HG03103 (cell line): ENCODE measurements around the gene HSPA1B.
"Not testable (repeated sequence)": the region's sequence is repeated elsewhere in the genome, so short reads cannot be mapped to it uniquely, and the experiment has no call there.

Experiments used
- ATAC-seq: cut with Tn5 transposase; IDR thresholded peaks from one replicate; pipeline ENCODE4 v1.9.1; 2021; ENCODE audit warnings: low read depth; ENCODE audit not compliant: unreplicated experiment

The HSPA1B gene

DNA sequence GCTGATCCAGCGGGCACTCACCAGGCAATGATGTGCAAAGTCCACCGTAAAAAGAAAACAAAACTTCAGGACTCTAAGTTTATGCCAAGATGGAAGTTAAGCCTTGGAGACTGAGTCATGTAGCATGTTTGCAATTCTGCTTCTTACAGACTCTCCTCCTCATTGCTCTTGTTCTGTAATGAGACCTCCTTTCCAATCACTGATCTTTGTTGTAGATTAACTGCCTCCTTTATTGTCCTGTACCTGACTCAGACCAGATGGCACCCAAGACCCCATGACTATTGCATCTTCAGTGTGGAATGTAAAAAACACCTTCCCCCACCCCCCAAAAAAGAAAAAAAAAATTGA lies 23.9 kb downstream of the HSPA1B start:
- no peak for ATAC-seq

DNA sequence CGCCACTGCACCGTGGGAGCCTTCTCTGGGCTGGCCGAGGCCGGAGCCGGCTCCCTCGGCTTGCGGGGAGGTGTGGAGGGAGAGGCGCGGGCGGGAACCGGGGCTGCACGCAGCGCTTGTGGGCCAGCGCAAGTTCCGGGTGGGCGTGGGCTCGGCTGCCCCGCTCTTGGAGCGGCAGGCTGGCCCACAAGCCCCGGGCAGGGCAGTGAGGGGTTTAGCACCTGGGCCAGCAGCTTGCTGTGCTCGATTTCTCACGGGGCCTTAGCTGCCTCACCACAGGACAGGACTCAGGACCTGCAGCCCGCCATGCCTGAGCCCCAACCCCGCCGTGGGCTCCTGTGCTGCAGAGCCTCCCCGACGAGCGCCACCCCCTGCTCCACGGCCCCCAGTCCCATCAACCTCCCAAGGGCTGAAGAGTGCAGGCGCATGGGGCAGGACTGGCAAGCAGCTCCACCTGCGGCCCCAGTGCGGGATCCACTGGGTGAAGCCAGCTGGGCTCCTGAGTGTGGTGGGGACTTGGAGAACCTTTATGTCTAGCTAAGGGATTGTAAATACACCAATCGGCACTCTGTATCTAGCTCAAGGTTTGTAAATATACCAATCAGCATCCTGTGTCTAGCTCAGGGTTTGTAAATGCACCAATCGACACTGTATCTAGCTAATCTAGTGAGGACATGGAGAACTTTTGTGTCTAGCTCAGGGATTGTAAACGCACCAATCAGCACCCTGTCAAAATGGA lies 24.6 kb downstream of the HSPA1B start:
- not testable (repeated sequence) for ATAC-seq

DNA sequence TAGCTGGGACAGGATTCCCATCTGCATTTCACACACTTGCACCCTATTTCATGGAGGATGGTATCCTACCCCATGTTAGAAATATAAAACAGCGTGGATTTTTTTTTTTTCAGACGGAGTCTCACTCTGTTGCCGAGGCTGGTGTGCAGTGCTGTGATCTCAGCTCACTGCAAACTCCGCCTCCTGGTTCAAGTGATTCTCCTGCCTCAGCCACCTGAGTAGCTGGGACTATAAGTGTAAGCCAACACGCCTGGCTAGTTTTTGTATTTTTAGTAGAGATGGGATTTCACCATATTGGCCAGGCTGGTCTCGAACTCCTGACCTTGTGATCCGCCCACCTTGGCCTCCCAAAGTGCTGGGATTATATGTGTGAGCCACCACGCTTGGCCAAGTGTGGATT lies 30.2 kb downstream of the HSPA1B start:
- ATAC-seq: not testable (repeated sequence)

DNA sequence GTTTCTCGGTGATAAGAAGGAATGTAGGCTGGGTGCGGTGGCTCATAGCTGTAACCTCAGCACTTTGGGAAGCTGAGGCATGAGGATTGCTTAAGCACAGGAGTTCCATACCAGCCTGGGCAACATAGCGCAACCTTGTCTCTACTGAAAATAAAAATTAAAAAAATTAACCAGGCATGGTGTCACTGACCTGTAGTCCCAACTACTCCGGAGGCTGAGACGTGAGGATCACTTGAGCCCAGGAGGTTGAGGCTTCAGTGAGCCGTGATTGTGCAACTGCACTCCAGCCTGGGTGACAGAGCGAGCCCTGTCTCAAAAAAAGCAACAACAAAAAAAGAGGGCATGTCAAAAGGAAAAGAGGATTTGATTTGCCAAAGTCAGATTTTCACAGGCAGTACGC lies 31.2 kb downstream of the HSPA1B start:
- ATAC-seq: no peak

DNA sequence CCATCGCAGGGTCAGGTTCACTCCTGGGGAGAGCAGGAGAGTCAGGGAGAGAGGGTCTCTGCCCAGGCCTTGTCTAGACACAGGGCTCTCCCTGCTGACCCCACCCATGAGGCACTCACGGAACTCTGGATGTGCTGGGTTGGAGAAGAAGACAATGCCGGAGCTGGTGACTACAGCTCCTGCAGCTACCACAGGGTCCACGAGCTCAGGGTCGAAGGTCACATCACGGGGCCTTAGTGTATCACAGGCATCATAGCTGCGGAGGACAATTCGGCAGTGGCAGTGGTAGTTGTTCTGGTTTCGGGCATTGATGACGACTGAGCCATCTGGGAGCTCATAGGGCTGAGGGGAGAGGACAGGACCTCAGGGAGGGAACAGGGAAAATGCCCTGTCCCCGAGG lies 32.4 kb downstream of the HSPA1B start:
- no peak for ATAC-seq

DNA sequence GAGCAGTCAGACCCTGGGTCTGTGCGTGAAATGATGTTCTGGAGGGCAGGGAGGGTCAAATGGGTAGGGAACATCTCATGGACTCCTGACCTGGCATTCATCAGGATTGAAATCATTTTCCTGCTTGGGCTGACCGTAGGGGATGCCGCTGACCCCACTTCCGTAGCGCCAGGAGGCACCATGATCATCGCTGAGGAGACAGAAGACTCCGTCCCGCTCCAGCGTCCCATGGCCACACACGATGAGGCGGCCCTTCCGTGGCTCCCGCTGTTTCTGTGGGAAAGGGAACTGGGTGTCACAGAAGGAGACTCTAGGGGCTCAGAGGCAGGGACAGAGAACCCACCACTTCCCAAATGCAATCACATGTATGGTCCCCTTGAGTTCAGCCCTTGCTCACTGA lies 32.8 kb downstream of the HSPA1B start:
- no peak for ATAC-seq

DNA sequence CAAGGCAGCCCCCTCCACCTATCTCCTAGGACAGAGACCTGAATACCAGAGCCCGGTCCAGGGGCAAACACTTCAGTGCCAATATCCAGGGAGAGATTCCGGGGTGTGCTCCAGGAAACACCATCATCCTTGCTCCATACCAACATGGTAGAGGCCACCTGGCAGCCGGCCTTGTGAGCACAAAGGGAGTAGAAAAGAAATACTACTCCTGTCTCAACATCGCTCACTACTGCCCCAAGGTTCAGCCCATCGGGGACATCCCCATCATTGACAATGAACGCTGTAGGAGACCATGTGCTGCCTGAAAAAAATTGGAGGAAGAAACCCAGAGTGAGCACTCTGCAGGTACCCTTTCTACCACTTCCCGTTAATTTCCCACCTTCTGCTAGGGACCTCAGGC lies 33.6 kb downstream of the HSPA1B start:
- ATAC-seq: no peak

DNA sequence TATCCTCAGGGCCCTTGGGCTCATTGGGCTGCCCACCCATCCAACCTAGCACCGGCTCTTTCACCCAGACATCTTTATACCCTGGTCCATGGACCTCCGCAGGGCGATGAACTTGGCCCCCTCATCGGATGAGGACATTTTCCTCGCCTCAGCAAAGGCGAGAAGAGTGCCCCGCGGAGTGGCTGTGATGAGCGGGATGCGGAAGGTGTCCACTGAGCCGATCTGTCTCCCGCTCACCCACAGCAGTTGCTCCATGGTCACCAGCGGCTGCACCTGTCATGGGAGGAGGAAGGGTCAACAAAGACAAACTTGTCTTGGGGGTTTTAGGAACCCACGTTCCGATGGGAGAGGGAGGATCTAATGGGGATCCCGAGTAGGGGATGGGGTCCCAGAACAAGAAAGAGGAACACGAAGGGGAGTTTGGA lies 34.4 kb downstream of the HSPA1B start:
- ATAC-seq: no peak

DNA sequence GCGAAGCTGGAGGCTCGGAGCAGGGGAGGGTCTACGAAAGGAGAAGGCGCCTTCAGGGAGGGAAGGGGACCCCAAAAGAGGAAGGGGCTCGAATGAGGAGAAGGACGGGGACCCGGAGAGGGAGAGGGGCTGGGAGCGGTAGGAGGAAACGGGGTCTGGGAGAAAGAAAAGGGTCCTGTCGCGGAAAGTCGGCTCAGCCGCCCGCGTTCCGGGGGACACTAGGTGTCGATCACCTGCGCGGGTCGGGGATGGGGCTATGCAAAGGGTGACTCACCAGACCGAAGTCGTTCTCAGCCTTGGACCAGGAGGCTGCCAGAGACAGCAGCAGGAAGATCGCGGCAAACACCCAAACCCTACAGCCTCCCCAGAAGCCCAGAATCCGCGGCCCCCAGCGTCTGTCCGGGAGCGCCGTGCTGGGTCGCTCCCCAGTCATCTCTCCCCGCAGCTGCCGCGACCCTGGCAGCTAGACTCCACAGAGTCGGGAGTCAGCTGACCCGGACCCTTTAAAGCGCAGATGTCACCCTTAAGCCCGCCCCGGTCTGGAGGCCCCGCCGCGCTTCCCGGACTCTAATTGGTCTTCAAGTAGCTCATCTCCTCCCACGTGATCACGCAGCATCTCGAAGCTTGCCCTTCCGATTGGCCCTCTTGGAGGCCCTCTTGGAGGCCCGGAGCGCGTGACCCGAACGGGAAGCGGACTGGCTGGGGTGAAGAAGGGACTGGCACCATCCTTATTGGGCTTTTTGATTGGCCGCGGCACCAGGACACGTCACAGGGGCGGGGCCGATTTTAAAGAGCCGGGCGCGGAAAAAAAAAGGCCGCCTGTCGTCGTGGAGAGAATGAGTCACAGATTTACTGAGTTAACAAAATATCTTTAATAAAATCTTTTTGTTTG lies 35.1 kb downstream of the HSPA1B start, which contains the start of gene NEU1:
Gene NEU1, minus strand, starts transcription at position 478 of the 892 bp plus-strand sequence. Its CDS starts 45 bp downstream, at position 433.
- ATAC-seq: peak; percentile 86

DNA sequence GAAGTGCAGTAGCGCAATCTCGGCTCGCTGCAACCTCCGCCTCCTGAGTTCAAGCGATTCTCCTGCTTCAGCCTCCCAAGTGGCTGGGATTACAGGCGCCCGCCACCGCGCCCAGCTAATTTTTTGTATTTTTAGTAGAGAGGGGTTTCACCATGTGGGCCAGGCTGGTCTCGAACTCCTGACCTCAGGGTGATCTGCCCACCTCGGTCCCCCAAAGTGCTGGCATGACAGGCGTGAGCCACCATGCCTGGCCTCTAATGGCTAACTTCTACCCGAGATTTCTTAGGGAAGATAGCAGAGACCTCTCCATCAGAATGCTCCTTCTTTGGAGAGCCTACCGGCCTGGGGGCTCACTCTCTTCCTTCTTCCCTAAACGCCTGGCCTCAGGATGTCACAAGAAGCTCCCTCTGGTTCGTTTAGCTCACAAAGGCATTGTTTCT lies 36.6 kb downstream of the HSPA1B start:
- ATAC-seq: not testable (repeated sequence)

DNA sequence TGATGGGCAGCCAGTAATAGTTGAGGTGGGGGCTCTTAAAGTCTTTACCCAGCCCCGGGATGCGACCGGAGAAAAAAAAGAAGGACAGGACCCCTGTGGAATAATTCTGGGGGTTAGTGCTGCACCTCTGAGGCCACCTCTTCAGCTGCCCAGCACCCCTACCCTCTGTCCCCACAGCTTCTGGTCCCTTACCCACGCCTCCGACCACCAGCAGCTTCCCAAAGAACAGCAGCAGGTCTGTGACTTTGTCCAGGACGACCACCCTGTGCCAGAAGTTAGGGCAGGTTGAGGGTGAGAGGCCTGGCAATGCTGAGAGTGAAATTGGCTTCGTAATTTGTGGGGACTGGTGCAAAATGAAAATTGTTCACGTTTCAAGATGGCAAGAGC lies 37.3 kb downstream of the HSPA1B start:
- ATAC-seq: no peak

DNA sequence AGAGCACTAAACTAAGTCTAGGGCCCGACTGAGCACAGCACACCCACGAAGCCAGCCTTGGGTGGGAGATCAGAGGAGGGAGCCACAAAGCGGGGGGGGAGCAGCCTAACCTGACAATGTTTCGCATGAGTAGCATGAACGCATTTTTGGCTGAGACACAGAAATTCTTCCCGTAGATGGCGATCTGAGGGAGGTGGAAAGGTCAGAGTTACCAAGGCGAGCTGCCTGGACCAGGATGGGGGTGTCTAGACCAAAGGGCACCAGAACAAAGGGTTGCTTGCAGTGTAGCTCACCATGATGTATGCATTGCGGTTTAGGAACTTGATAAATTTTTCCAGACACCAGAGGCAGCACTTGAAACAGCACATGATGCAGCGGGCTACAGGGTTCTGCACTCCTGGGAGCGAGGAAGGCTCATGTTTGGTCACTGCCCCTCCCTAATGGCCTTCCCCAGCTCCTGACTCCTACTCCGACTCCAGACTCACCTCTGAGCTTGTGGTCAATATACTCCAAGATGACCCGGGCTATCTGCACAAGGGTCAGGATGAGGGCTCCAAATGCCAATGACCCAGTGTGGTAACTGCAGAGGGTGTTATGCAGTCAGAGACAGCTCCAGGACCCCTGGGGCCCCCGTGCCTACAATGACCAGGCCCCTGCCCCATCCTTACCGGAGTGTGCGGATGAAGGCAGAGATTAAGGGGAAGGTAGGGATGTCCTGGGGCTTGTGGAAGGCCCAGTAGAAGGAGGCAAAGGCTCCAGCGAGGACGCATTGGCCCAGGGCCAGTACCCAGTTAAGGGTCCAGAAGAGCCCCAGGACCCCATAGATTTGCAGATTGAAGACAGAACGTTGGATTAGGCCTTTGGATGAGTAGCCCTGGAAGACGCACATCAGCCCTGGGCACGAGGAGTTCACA lies 37.9 kb downstream of the HSPA1B start:
- ATAC-seq: no peak

DNA sequence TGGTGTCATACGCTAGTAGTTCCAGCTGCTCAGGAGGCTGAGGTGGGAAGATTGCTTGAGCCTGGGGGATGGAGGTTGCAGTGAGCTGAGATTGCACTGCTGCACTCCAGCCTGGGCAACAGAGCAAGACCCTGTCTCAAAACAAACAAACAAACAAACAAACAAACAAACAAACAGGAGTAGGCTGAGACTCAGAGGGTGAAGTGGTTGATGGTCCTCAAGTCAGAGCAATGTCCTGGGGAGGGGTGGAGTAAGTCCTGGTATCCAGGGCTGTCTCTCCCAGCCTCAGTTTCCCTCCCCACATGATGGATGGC lies 41.1 kb downstream of the HSPA1B start:
- ATAC-seq: not testable (repeated sequence)

DNA sequence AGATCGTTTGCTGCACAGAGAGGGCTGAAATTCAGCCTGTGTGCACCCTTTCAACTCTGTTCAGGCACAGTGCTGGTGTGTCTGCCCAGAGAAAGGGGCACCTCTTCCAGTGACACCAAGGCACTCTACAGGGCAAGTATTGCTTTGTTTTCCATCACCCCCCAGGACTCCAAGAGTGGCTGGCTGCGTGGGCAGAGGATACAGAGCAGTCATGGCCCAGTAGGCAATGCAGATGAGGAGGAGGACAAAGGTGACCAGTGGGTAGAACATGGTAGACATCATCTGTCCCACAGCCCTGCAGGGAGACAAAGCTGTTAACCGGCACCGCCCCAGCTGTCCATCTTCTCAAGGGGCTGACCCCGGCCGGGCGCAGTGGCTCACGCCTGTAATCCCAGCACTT lies 41.8 kb downstream of the HSPA1B start:
- ATAC-seq: no peak

DNA sequence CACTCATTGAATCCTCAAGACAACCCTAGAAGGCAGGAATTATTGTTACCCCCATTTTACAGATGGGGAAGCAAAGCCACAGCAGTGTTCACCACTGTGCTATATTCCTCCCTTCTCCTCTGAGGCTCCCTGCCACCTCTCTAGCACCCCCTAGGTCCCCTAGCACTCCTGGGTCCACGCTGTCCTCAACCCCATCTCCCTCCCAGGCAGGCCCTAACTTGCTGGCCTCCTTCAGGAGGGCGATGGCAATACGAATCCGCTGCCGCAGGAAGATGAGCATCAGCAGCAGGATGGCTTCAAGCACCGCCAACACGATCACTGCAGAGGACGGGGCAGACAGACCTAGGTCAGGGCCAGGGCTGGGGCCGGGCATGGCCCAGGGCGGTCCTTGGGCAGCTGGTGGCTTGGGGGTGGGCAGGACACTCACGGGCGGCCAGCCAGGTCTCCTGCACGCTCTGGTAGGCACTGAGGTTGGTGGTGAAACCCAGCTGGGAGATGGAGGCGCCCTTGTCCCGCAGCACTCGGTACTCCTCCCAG lies 42.9 kb downstream of the HSPA1B start:
- ATAC-seq: no peak

DNA sequence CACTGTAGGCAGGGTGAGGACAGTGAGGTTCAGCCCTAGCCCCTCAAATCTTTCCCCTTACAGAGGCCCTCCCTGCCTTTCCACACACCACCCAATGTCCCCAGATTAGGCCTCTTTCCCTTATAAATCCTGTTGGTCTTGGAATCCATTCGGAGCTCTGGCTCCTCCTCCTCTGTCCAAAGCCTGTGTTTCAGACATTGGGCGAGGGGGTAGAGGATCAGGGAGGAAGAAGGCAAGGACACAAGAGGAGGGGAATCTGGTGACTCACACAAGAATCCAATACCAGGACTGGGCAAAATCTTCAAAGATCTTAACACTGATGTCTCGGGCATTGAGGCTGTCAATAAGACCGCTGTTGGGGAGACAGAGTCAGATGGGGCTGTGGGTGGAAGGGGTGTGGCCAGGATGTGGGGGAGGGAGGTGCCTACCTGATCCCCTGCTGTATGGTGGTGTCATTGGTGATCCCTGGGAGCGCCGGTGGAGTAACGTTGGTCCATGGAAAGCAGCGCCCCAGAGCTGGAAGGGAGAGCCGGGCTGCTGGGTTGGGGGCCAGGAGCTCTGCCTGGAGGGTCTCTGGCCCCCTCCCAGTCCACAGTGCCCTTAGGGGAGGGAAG lies 43.6 kb downstream of the HSPA1B start:
- ATAC-seq: no peak

DNA sequence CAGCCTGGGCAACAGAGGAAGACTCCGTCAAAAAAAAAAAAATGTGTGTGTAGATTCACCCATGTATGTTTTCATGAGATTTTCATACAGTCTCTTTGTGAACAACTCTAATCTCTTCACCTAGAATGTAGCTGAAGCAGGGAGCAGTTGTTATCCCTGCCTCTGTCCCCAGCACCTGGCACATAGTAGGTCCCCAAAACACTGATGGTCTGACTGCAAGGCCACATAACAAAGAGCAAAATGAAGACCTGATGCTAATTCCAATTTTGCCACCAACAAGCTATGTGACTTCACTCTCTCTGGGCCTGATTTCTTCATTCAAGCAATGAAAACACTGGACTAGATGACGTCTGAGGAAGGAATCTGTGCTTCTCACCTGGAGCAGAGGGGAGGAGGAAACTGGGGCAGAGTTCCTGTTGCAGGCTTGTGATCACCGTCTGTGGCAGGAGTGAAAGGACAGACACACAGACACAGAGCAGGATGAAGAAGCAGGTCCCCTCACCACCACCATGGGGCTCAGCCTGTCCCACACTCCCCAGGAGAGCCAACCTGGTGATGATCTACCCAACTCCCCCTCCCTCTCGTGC lies 46.6 kb downstream of the HSPA1B start:
- ATAC-seq: no peak

DNA sequence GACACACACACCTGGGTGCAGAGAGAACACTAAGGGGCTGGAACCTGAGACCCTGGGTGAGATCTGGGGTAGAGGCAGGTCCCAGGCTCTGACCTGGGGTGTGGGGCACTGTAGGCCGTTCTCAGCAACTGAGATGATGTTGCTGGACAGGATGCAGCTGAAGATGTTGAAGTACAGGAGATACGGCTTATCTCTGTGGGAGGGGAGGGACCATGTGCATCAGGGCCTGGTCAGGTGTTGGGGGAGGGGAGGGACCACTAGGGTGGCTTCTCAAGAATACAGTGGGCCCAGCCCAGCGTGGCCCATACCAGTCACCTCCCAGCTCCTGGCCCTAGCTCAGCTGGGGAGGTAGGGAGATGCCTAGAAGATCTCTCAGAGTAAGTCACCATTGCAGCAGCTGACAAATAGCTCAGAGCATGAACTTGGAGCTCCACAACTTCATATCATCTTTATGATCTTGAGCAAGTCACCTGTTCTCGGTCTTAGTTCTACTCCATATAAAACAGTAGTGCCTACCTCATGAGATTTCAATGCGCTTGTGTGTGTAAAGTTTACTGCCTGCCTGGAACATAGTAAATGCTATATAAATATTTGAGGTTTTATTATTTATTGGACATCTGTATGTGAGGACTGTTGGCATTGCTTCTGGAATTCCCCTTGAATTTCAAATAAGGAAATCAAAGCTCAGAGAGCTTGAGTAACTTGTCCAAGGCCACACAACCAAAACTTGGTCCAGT lies 47.5 kb downstream of the HSPA1B start:
- ATAC-seq: no peak

DNA sequence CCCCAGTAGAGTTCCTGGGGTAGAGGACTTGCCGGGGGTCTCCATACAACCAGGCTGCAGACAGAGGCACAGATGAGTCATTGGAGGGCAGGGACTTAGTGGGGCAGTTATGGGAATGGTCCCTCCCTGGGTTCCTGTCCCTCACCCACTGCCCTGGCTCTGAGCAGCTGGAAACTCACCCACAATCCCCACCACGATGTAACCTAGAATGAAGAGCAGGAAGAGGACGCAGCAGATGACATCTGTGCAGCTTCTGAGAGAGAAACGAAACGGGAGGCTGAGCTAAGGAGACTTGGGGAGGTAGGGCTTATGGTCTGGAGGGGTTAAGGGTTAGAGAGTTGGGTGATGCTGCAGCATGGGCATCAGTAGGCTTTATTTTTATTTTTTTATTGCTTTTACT lies 48.3 kb downstream of the HSPA1B start:
- no peak for ATAC-seq
